ENCODE measurements around the gene HECTD4. TPM values are rescaled to one million over a fixed set of nuclear protein-coding genes. Genes with fewer than 3 reads are reported as not detected.

The HECTD4 gene
- polyA plus RNA-seq, 1 donor from 2014 or later = 15.8 TPM

- H3K27ac ChIP-seq (ENCODE audit: low read length) = no peak overlapping the region
- no peaks in the 10 kb centered on the region for H4K20me1 ChIP-seq (ENCODE audit: insufficient read depth)
- no peak overlapping the region for H3K9ac ChIP-seq (ENCODE audit: low read length)
- no peak overlapping the region for H3K4me2 ChIP-seq (ENCODE audit: low read length)
- no peak overlapping the region for H3K4me3 ChIP-seq (ENCODE audit: low read length)
- no peaks in the 10 kb centered on the region for H3K27me3 ChIP-seq (ENCODE audit: insufficient read depth, low read depth, low read length)
- H3F3A ChIP-seq (ENCODE audit: insufficient read depth, low read length, poor library complexity, severe bottlenecking) = no peaks in the 10 kb centered on the region
- H3K79me2 ChIP-seq (replicated peaks; ENCODE audit: insufficient read depth, low read length) = peaks cover 29% of the 10 kb centered on the region
- H3K36me3 ChIP-seq (ENCODE audit: insufficient read depth, low read length) = no peaks in the 10 kb centered on the region
- H3K9me2 ChIP-seq (ENCODE audit: insufficient read depth, low read length) = no peaks in the 10 kb centered on the region
- no peak overlapping the region for H2AFZ ChIP-seq (ENCODE audit: low read depth, low read length)
- no peaks in the 10 kb centered on the region for H3K9me3 ChIP-seq (ENCODE audit: low read length)
- TF ChIP-seq REST (IDR thresholded peaks at IDR 0.05; ENCODE audit: borderline replicate concordance) = no peak
- TF ChIP-seq CTCF (IDR thresholded peaks at IDR 0.05; ENCODE audit: poor library complexity, severe bottlenecking) = no peak
- no peak for TF ChIP-seq MXI1 (conservative IDR thresholded peaks at IDR 0.05; ENCODE audit: poor library complexity, severe bottlenecking)
- no peak for TF ChIP-seq TAF1 (IDR thresholded peaks at IDR 0.05; ENCODE audit: low read depth)
- TF ChIP-seq SMC3 (conservative IDR thresholded peaks at IDR 0.05; ENCODE audit: poor library complexity) = no peak
- no peak for TF ChIP-seq RAD21 (conservative IDR thresholded peaks at IDR 0.05)
- TF ChIP-seq EZH2 (IDR thresholded peaks at IDR 0.05; ENCODE audit: borderline replicate concordance, insufficient read depth, low read length, poor library complexity, severe bottlenecking) = no peak
- TF ChIP-seq EP300 (conservative IDR thresholded peaks at IDR 0.05; ENCODE audit: poor library complexity, severe bottlenecking) = no peak
- no peak for TF ChIP-seq POLR2AphosphoS5 (IDR thresholded peaks at IDR 0.05)
Measured at GRCh38 chr12:112330706-112331105, 51.5 kb downstream of the HECTD4 start.

GRCh38 chr12:112328456-112329124 is 53.6 kb downstream of the HECTD4 start:
- Histone ChIP-seq H3K27ac (ENCODE audit: low read length) (no peak overlapping the region), H3K36me3 (ENCODE audit: insufficient read depth, low read length) (no peaks in the 10 kb centered on the region), H3K79me2 (replicated peaks; ENCODE audit: insufficient read depth, low read length) (peaks cover 28% of the 10 kb centered on the region), H3K9ac (ENCODE audit: low read length) (no peak overlapping the region), H3F3A (ENCODE audit: insufficient read depth, low read length, poor library complexity, severe bottlenecking) (no peaks in the 10 kb centered on the region), H2AFZ (ENCODE audit: low read depth, low read length) (no peak overlapping the region), H3K4me2 (ENCODE audit: low read length) (no peak overlapping the region), H4K20me1 (ENCODE audit: insufficient read depth) (no peaks in the 10 kb centered on the region), H3K27me3 (ENCODE audit: insufficient read depth, low read depth, low read length) (no peaks in the 10 kb centered on the region), H3K9me3 (ENCODE audit: low read length) (no peaks in the 10 kb centered on the region), H3K9me2 (ENCODE audit: insufficient read depth, low read length) (no peaks in the 10 kb centered on the region), H3K4me3 (ENCODE audit: low read length) (no peak overlapping the region)
- TF ChIP-seq SMC3 (conservative IDR thresholded peaks at IDR 0.05; ENCODE audit: poor library complexity) = no peak
- TF ChIP-seq EZH2 (IDR thresholded peaks at IDR 0.05; ENCODE audit: borderline replicate concordance, insufficient read depth, low read length, poor library complexity, severe bottlenecking) = no peak
- TF ChIP-seq POLR2AphosphoS5 (IDR thresholded peaks at IDR 0.05) = no peak
- TF ChIP-seq RAD21 (conservative IDR thresholded peaks at IDR 0.05) = no peak
- TF ChIP-seq TAF1 (IDR thresholded peaks at IDR 0.05; ENCODE audit: low read depth) = no peak
- no peak for TF ChIP-seq MXI1 (conservative IDR thresholded peaks at IDR 0.05; ENCODE audit: poor library complexity, severe bottlenecking)
- no peak for TF ChIP-seq CTCF (IDR thresholded peaks at IDR 0.05; ENCODE audit: poor library complexity, severe bottlenecking)
- TF ChIP-seq EP300 (conservative IDR thresholded peaks at IDR 0.05; ENCODE audit: poor library complexity, severe bottlenecking) = no peak
- no peak for TF ChIP-seq REST (IDR thresholded peaks at IDR 0.05; ENCODE audit: borderline replicate concordance)

Data from neural cell (in vitro differentiated cells).